ENCODE measurements around the gene PTPRA. TPM values are rescaled to one million over a fixed set of nuclear protein-coding genes. Genes with fewer than 3 reads are reported as not detected.
"Not testable (repeated sequence)": the region's sequence is repeated elsewhere in the genome, so short reads cannot be mapped to it uniquely, and the experiment has no call there.

PTPRA gene
- total RNA-seq, 1 donor from 2014 or later, result 63.3 TPM

DNA sequence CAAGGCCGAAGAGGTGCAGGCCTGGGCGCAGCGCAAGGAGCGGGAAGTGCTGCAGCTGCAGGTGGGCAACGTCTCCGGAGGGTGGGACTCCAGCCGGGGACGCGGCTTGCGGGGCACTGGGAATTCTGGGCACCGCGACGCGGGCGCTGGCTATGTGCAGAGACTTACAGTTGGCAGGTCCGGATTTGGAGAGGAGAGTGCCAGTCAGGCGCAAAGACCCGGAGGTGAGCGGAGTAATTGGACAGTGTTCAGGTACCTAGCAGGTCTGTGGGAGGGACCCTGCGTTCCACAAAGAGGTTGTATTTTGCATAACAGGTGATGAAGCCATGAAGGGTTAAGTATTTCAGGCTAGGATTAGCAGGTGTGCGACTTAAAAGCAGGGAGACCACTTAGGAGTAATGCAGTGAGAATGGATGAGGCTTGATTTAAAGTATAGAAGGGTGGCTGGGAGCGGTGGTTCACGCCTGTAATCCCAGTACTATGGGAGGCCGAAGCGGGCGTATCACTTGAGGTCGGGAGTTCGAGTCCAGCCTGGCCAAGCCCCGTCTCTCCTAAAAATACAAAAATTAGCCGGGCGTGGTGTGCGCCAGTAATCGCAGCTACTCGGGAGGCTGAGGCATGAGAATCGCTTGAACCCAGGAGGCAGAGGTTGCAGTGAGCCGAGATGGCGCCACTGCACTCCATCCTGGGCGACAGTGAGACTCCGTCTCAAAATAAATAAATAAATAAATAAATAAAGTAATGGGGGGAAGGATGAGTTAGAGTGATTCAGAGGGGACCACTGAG is 173.6 kb downstream of the PTPRA start:
- Histone ChIP-seq H3K36me3 (peaks cover 27% of the 10 kb centered on the region), H3K27me3 (ENCODE audit: low read depth) (no peaks in the 10 kb centered on the region), H3K4me1 (peaks cover 17% of the 10 kb centered on the region), H3K9me3 (no peaks in the 10 kb centered on the region), H3K27ac (peak overlapping the region; percentile 87), H3K4me3 (peak overlapping the region; percentile 95)
- DNase-seq (peak; percentile 59), ATAC-seq (peak in 1 of 2 donors; percentile 10)
- TF ChIP-seq, protein P1, sequence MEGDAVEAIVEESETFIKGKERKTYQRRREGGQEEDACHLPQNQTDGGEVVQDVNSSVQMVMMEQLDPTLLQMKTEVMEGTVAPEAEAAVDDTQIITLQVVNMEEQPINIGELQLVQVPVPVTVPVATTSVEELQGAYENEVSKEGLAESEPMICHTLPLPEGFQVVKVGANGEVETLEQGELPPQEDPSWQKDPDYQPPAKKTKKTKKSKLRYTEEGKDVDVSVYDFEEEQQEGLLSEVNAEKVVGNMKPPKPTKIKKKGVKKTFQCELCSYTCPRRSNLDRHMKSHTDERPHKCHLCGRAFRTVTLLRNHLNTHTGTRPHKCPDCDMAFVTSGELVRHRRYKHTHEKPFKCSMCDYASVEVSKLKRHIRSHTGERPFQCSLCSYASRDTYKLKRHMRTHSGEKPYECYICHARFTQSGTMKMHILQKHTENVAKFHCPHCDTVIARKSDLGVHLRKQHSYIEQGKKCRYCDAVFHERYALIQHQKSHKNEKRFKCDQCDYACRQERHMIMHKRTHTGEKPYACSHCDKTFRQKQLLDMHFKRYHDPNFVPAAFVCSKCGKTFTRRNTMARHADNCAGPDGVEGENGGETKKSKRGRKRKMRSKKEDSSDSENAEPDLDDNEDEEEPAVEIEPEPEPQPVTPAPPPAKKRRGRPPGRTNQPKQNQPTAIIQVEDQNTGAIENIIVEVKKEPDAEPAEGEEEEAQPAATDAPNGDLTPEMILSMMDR (IDR thresholded peaks at IDR 0.05), result no peak
- intact Hi-C loops (cut with DNase I), result no loop called here

DNA sequence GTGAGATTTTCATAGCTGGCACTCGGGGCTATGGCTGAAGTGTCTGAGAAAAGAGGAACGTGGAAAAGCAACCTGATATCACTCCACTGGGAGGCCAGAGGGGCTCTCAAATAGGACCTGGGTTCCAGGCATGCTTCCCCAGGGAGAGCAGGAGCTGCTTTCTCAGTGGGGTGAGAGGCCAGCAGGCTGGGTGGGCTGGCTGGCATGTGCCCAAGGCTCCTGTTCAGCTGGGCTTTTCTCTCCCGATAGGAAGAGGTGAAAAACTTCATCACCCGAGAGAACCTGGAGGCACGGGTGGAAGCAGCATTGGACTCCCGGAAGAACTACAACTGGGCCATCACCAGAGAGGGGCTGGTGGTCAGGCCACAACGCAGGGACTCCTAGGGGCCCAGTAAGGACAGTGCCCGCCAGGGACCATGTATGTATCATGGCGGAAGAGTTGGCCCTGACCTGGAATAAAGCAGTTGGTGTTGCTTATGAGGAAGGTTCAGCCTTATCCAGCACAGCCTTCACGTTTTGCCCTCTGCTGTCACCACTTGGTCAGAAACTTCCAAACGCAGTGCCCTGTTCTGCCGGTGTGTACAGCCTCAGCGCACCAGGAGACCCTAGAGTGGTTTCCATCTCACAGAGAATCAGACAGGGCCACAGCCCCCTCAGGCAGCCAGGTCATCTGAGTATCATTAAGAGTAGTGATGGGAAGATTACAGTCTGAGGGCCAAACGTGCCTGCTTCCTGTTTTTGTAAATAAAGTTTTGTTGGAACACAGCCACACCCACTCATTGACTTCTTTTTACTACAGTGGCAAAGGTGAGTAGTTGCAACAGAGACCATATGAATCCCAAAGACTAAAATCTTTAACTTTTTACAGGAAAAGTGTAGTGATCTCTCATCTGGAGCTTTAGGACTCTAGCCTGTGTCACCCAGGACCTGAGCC is 174.5 kb downstream of the PTPRA start:
- no peak overlapping the region for H3K4me3 ChIP-seq
- H3K27ac ChIP-seq, result no peak overlapping the region
- DNase-seq (no peak), ATAC-seq (no peak)
- intact Hi-C loops (cut with DNase I), result no loop called here
- TF ChIP-seq, protein P1 (IDR thresholded peaks at IDR 0.05), result no peak
- no peaks in the 10 kb centered on the region for H3K27me3 ChIP-seq (ENCODE audit: low read depth)
- H3K9me3 ChIP-seq, result no peaks in the 10 kb centered on the region
- peaks cover 15% of the 10 kb centered on the region for H3K4me1 ChIP-seq
- H3K36me3 ChIP-seq, result peaks cover 27% of the 10 kb centered on the region

DNA sequence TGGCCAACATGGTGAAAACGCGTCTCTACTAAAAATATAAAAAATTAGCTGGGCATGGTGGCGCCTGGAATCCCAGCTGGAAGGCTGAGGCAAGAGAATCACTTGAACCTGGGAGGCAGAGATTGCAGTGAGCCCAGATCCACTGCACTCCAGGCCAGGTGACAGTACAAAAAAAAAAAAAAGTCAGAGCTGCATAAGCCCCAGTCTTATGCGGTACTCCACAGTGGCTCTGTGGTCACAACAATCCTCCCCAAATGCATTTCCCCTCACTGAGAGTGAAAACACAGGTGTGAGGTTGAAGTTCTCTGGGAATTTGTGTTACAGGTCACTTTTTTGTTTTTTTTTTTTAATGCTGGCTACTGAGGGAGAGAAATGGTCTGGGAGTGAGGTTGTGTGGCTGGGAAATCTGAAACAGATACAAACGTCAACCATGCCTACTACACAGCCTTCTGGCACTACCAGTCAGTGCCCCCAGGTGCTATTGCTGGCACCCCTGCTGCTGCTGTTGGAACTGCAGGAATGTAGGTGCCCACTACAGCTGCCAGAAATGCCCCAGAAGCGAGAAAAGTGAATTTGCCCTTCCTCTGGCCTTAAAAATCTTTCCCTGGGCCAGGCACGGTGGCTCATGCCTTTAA is 178.2 kb downstream of the PTPRA start:
- no peak overlapping the region for H3K4me3 ChIP-seq
- no peaks in the 10 kb centered on the region for H3K27me3 ChIP-seq (ENCODE audit: low read depth)
- DNase-seq (no peak), ATAC-seq (no peak)
- peaks cover 27% of the 10 kb centered on the region for H3K36me3 ChIP-seq
- no peak overlapping the region for H3K27ac ChIP-seq
- no peaks in the 10 kb centered on the region for H3K9me3 ChIP-seq
- intact Hi-C loops (cut with DNase I), result no loop called here
- H3K4me1 ChIP-seq, result peaks cover 11% of the 10 kb centered on the region
- TF ChIP-seq, protein P1 (IDR thresholded peaks at IDR 0.05), result no peak

DNA sequence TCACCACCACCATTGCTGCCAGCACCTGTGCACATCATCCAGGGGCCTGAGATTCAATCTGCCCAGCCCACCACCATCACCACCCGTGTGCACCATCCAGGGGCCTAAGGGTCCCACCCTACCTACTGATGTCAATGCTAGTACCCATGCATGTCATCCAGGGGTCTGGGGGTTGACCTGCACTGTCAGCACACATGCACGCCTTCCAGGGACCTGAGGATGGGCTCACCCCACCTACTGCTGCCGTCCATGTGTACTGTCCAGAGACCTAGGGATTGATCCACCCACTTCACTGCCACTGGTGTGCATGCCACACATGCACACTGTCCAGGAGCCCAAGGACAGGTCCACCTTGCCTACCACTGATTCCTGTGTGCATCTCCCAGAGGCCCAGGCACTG is 186.2 kb downstream of the PTPRA start:
- no peak overlapping the region for H3K4me3 ChIP-seq
- no peaks in the 10 kb centered on the region for H3K27me3 ChIP-seq (ENCODE audit: low read depth)
- ATAC-seq (no peak), DNase-seq (no peak)
- H3K27ac ChIP-seq, result no peak overlapping the region
- TF ChIP-seq, protein P1 (IDR thresholded peaks at IDR 0.05), result no peak
- H3K36me3 ChIP-seq, result no peaks in the 10 kb centered on the region
- no peaks in the 10 kb centered on the region for H3K4me1 ChIP-seq
- intact Hi-C loops (cut with DNase I), result no loop called here
- no peaks in the 10 kb centered on the region for H3K9me3 ChIP-seq

DNA sequence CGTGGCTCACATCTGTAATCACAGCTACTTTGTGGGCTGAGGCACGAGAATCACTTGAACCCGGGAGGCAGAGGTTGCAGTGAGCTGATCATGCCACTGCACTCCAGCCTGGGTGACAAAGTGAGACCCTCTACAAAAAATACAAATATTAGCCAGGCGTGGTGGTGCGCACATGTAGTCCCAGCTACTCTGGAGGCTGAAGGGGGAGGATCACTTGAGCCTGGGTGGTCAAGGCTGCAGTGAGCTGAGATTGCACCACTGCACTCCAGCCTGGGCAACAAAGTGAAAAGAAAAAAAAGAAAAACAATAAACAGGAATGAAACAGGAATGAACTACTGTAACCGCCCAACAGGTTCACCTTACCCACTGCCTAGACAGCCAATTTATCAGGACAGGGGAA is 190.8 kb downstream of the PTPRA start:
- H3K27me3 ChIP-seq (ENCODE audit: low read depth); H3K4me1 ChIP-seq; H3K27ac ChIP-seq; H3K9me3 ChIP-seq; H3K36me3 ChIP-seq; H3K4me3 ChIP-seq; ATAC-seq; DNase-seq; intact Hi-C loops (cut with DNase I): not testable (repeated sequence)

Measured in lower lobe of right lung (tissue), 2 donors.